ENCODE data around the gene TIMP4. TPM values are rescaled to one million over a fixed set of nuclear protein-coding genes. Genes with fewer than 3 reads are reported as not detected.

TIMP4 gene
- total RNA-seq, 1 donor from 2014 or later: 0.69 TPM

DNA sequence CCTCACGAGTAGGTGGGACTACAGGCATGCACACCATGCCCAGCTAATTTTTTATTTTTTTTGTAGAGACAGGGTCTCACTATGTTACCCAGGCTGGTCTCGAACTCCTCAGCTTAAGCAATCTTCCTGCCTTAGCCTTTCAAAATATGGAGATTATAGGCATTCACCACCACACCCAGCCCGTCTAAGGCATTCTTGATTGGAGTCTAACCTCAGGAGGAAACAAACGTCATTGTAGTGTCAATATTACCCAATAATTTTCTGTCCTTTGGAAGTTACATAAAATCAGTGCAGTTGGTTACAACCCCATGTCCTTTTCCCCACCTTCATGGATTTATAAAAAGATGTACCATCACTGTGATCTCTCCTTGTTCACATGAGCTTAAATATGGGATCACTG is 41.8 kb downstream of the TIMP4 start:
- DNase-seq (ENCODE audit: low spot score): no peak
- no peaks in the 10 kb centered on the region for H3K27me3 Mint-ChIP-seq (ENCODE audit: unreplicated experiment)
- no peak overlapping the region for H3K27ac Mint-ChIP-seq (ENCODE audit: unreplicated experiment)
- no peak overlapping the region for H3K4me3 Mint-ChIP-seq (ENCODE audit: unreplicated experiment)
- H3K36me3 Mint-ChIP-seq (ENCODE audit: low read depth, unreplicated experiment): no peaks in the 10 kb centered on the region
- H3K9me3 Mint-ChIP-seq (ENCODE audit: unreplicated experiment): no peaks in the 10 kb centered on the region
- H3K4me1 Mint-ChIP-seq (ENCODE audit: unreplicated experiment): no peaks in the 10 kb centered on the region
- TF ChIP-seq, protein P1, sequence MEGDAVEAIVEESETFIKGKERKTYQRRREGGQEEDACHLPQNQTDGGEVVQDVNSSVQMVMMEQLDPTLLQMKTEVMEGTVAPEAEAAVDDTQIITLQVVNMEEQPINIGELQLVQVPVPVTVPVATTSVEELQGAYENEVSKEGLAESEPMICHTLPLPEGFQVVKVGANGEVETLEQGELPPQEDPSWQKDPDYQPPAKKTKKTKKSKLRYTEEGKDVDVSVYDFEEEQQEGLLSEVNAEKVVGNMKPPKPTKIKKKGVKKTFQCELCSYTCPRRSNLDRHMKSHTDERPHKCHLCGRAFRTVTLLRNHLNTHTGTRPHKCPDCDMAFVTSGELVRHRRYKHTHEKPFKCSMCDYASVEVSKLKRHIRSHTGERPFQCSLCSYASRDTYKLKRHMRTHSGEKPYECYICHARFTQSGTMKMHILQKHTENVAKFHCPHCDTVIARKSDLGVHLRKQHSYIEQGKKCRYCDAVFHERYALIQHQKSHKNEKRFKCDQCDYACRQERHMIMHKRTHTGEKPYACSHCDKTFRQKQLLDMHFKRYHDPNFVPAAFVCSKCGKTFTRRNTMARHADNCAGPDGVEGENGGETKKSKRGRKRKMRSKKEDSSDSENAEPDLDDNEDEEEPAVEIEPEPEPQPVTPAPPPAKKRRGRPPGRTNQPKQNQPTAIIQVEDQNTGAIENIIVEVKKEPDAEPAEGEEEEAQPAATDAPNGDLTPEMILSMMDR (IDR thresholded peaks at IDR 0.05; ENCODE audit: unreplicated experiment): no peak

DNA sequence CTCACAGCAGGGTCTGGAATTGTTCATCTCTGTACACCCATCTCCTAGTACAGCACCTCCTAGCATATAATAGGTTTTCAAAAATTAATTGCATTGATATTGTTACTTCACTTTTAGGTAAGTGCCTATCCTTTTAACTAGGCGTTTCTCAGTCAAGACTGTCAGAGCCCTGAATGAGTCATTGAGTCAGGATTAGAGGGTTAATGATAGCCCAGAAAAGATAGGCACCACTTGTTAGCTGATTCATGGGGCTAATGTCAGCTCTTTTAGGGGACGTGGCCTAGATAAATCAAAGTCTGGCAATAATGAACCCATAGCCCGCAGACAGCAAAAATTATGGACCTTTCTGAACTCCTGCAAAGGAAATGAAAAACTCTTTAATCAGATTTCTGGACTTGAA is 42.9 kb downstream of the TIMP4 start:
- Mint-ChIP-seq H3K36me3 (ENCODE audit: low read depth, unreplicated experiment) (peaks cover 6% of the 10 kb centered on the region), H3K4me1 (ENCODE audit: unreplicated experiment) (no peaks in the 10 kb centered on the region), H3K27ac (ENCODE audit: unreplicated experiment) (no peak overlapping the region), H3K27me3 (ENCODE audit: unreplicated experiment) (no peaks in the 10 kb centered on the region), H3K9me3 (ENCODE audit: unreplicated experiment) (peaks cover 4% of the 10 kb centered on the region), H3K4me3 (ENCODE audit: unreplicated experiment) (no peak overlapping the region)
- no peak for DNase-seq (ENCODE audit: low spot score)
- TF ChIP-seq, protein P1 (IDR thresholded peaks at IDR 0.05; ENCODE audit: unreplicated experiment): no peak

DNA sequence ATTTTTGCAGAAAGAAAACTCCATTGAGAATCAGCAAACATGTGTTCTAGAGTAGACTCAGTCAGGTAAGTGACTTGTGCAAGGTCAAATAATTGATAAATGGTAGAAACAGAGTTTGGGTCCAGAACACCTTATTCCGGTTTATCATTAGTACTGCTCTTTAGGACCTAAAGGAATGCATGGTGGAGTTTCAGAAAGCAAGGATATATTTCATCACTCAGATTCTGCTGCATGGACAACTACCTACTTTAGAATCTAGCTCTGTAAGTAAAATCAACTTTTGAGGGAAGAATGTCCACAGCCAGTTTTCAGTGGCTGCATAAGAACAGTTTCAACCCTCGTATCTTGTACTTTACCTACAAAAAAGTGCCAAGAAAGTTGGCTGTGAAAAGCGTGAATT is 43.6 kb downstream of the TIMP4 start:
- DNase-seq (ENCODE audit: low spot score): no peak
- Mint-ChIP-seq H3K9me3 (ENCODE audit: unreplicated experiment) (peaks cover 4% of the 10 kb centered on the region), H3K27ac (ENCODE audit: unreplicated experiment) (no peak overlapping the region), H3K36me3 (ENCODE audit: low read depth, unreplicated experiment) (peaks cover 11% of the 10 kb centered on the region), H3K4me1 (ENCODE audit: unreplicated experiment) (no peaks in the 10 kb centered on the region), H3K27me3 (ENCODE audit: unreplicated experiment) (no peaks in the 10 kb centered on the region), H3K4me3 (ENCODE audit: unreplicated experiment) (no peak overlapping the region)
- TF ChIP-seq, protein P1 (IDR thresholded peaks at IDR 0.05; ENCODE audit: unreplicated experiment): no peak

DNA sequence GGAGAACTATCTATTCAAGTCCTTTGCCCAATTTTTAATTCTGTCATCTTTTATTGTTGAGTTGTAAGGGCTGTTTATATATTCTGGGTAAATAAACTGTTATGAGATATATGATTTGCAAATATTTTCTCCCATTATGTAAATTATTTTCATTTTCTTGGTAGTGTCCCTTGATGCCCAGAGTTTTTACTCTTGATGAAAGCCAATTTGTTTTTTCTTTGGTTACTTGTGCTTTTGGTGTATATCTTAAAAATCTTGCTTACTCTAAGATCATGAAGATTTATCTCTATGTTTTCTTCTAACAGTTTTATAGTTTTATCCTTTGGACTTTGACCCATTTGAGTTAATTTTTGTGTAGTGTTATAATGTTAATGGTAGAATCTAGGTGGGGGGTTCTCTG is 44.5 kb downstream of the TIMP4 start:
- no peak for DNase-seq (ENCODE audit: low spot score)
- Mint-ChIP-seq H3K4me1 (ENCODE audit: unreplicated experiment) (no peaks in the 10 kb centered on the region), H3K9me3 (ENCODE audit: unreplicated experiment) (peaks cover 4% of the 10 kb centered on the region), H3K27ac (ENCODE audit: unreplicated experiment) (no peak overlapping the region), H3K4me3 (ENCODE audit: unreplicated experiment) (no peak overlapping the region), H3K36me3 (ENCODE audit: low read depth, unreplicated experiment) (peaks cover 11% of the 10 kb centered on the region), H3K27me3 (ENCODE audit: unreplicated experiment) (no peaks in the 10 kb centered on the region)
- TF ChIP-seq, protein P1 (IDR thresholded peaks at IDR 0.05; ENCODE audit: unreplicated experiment): no peak

DNA sequence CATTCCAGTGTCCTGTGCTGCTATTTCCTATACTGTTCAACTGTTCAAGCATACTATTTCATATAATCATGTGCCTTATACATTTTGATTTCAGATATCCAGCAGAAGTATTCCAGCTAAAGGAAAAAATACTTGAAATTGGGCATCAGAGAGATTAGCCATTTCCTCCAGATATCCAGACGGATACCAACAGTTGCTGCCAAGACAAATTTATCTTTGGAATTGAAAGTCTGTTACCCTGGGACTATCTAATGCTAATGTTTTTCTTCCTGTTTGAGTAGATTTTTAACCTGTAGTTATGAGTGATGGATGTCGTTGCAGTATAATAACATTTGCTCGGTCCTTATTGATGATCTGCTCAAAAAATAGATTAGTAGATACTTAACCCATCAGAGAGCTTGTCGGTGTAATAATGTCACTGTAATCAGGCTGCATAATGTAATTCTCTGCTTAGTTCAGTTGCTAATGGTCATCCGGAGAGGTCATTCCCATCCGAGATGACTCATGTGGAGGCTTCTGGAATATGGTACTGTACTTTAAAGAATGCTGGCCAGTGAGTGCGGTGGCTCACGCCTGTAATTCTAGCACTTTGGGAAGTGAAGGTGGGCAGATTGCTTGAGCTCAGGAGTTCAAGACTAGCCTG is 51.5 kb downstream of the TIMP4 start:
- Mint-ChIP-seq H3K36me3 (ENCODE audit: low read depth, unreplicated experiment) (peaks cover 11% of the 10 kb centered on the region), H3K27ac (ENCODE audit: unreplicated experiment) (no peak overlapping the region), H3K9me3 (ENCODE audit: unreplicated experiment) (peaks cover 4% of the 10 kb centered on the region), H3K4me1 (ENCODE audit: unreplicated experiment) (no peaks in the 10 kb centered on the region), H3K4me3 (ENCODE audit: unreplicated experiment) (no peak overlapping the region), H3K27me3 (ENCODE audit: unreplicated experiment) (no peaks in the 10 kb centered on the region)
- TF ChIP-seq, protein P1 (IDR thresholded peaks at IDR 0.05; ENCODE audit: unreplicated experiment): no peak
- no peak for DNase-seq (ENCODE audit: low spot score)

Other genes starting within 250 kb of the TIMP4 start
- 4.3 TPM for gene SYN2, start 154.5 kb downstream of the TIMP4 start, total RNA-seq (ENCODE audit: unreplicated experiment)
- gene PPARG, start 130.2 kb upstream of the TIMP4 start, total RNA-seq (ENCODE audit: unreplicated experiment): 3.2 TPM

All from endothelial cell (in vitro differentiated cells).